ACC112 (cell line): ENCODE results near the gene CSNK1G3.
A peak's percentile ranks its signal among the peaks of the same experiment; 100 is the strongest.
"Not testable (repeated sequence)": the region's sequence is repeated elsewhere in the genome, so short reads cannot be mapped to it uniquely, and the experiment has no call there.

Source experiments
- H2AFZ ChIP-seq: fragments of 200-600 bp; sonication (generic); one replicate; pipeline ENCODE4 v1.6.0; 2017; ENCODE audit warnings: antibody characterized with exemption, low read length; ENCODE audit not compliant: unreplicated experiment
- H3K27ac ChIP-seq: fragments of 200-600 bp; sonication (generic); 2 replicates; pipeline ENCODE4 v1.5.1; 2014; ENCODE audit warnings: low read depth, mild to moderate bottlenecking, antibody characterized with exemption, low read length, moderate library complexity
- H3K27me3 ChIP-seq: fragments of 200-600 bp; sonication (generic); 2 replicates; pipeline ENCODE4 v1.6.1; 2014; ENCODE audit warnings: mild to moderate bottlenecking, antibody characterized with exemption, low read length, moderate library complexity, mixed read lengths; ENCODE audit not compliant: insufficient read depth
- H3K36me3 ChIP-seq: fragments of 200-600 bp; sonication (generic); 2 replicates; pipeline ENCODE4 v1.6.1; 2016; ENCODE audit warnings: mild to moderate bottlenecking, antibody characterized with exemption, low read length, moderate library complexity, mixed read lengths; ENCODE audit not compliant: insufficient read depth
- H3K4me1 ChIP-seq: fragments of 200-600 bp; sonication (generic); one replicate; pipeline ENCODE4 v1.6.1; 2016; ENCODE audit warnings: low read length, mixed read lengths; ENCODE audit not compliant: insufficient read depth, unreplicated experiment, control insufficient read depth
- H3K4me3 ChIP-seq: fragments of 200-600 bp; sonication (generic); 2 replicates; pipeline ENCODE4 v1.5.1; 2014; ENCODE audit warnings: mild to moderate bottlenecking, low read depth, low read length
- H3K79me2 ChIP-seq: fragments of 200-600 bp; sonication (generic); one replicate; pipeline ENCODE4 v1.6.0; 2016; ENCODE audit warnings: low read length; ENCODE audit not compliant: control insufficient read depth, unreplicated experiment, insufficient read depth

The CSNK1G3 gene

GRCh38 chr5:123486951-123487655, 24.9 kb upstream of the CSNK1G3 start:
- no peaks in the 10 kb centered on the region for H3K36me3 ChIP-seq

GRCh38 chr5:123490974-123491373, 21.0 kb upstream of the CSNK1G3 start:
- H2AFZ ChIP-seq, result no peak overlapping the region
- H3K27me3 ChIP-seq, result no peaks in the 10 kb centered on the region
- no peaks in the 10 kb centered on the region for H3K79me2 ChIP-seq
- no peak overlapping the region for H3K27ac ChIP-seq
- H3K4me3 ChIP-seq, result no peak overlapping the region
- no peaks in the 10 kb centered on the region for H3K36me3 ChIP-seq
- H3K4me1 ChIP-seq, result peaks cover 3% of the 10 kb centered on the region

More at GRCh38 chr5:123486951-123487655, 24.9 kb upstream of the CSNK1G3 start:
- H3K4me1 ChIP-seq, result peaks cover 20% of the 10 kb centered on the region
- H3K79me2 ChIP-seq, result no peaks in the 10 kb centered on the region
- no peaks in the 10 kb centered on the region for H3K27me3 ChIP-seq
- H2AFZ ChIP-seq, result peak overlapping the region; percentile 91
- no peak overlapping the region for H3K27ac ChIP-seq
- peak overlapping the region; percentile 10 for H3K4me3 ChIP-seq

- not testable (repeated sequence) for H3K4me1 ChIP-seq, H3K27me3 ChIP-seq, H3K79me2 ChIP-seq, H3K36me3 ChIP-seq, H3K4me3 ChIP-seq, H2AFZ ChIP-seq, H3K27ac ChIP-seq
Measured at GRCh38 chr5:123495211-123495610, 16.8 kb upstream of the CSNK1G3 start.

- H2AFZ ChIP-seq, result no peak overlapping the region
- no peaks in the 10 kb centered on the region for H3K79me2 ChIP-seq
- H3K27me3 ChIP-seq, result no peaks in the 10 kb centered on the region
- H3K4me1 ChIP-seq, result no peaks in the 10 kb centered on the region
- no peaks in the 10 kb centered on the region for H3K36me3 ChIP-seq
- no peak overlapping the region for H3K4me3 ChIP-seq
- H3K27ac ChIP-seq, result no peak overlapping the region
Measured at GRCh38 chr5:123496892-123497291, 15.1 kb upstream of the CSNK1G3 start.

- H2AFZ ChIP-seq, result no peak overlapping the region
- H3K4me1 ChIP-seq, result no peaks in the 10 kb centered on the region
- no peak overlapping the region for H3K4me3 ChIP-seq
- no peaks in the 10 kb centered on the region for H3K27me3 ChIP-seq
- H3K27ac ChIP-seq, result no peak overlapping the region
- H3K36me3 ChIP-seq, result no peaks in the 10 kb centered on the region
- no peaks in the 10 kb centered on the region for H3K79me2 ChIP-seq
Measured at GRCh38 chr5:123500471-123500870, 11.5 kb upstream of the CSNK1G3 start.

GRCh38 chr5:123502120-123502519, 9.9 kb upstream of the CSNK1G3 start:
- no peaks in the 10 kb centered on the region for H3K27me3 ChIP-seq
- no peaks in the 10 kb centered on the region for H3K36me3 ChIP-seq
- H3K4me3 ChIP-seq, result no peak overlapping the region
- H3K27ac ChIP-seq, result no peak overlapping the region
- H2AFZ ChIP-seq, result no peak overlapping the region
- H3K4me1 ChIP-seq, result no peaks in the 10 kb centered on the region
- no peaks in the 10 kb centered on the region for H3K79me2 ChIP-seq

GRCh38 chr5:123503299-123503698, 8.7 kb upstream of the CSNK1G3 start:
- Histone ChIP-seq H3K27me3 (no peaks in the 10 kb centered on the region), H3K4me1 (no peaks in the 10 kb centered on the region), H3K79me2 (no peaks in the 10 kb centered on the region), H3K27ac (no peak overlapping the region), H3K4me3 (no peak overlapping the region), H2AFZ (no peak overlapping the region), H3K36me3 (no peaks in the 10 kb centered on the region)

GRCh38 chr5:123505633-123506032, 6.3 kb upstream of the CSNK1G3 start:
- Histone ChIP-seq H3K36me3 (no peaks in the 10 kb centered on the region), H3K4me1 (no peaks in the 10 kb centered on the region), H3K79me2 (no peaks in the 10 kb centered on the region), H3K27ac (no peak overlapping the region), H2AFZ (no peak overlapping the region), H3K4me3 (no peak overlapping the region), H3K27me3 (no peaks in the 10 kb centered on the region)

- H3K27me3 ChIP-seq, result no peaks in the 10 kb centered on the region
- peaks cover 11% of the 10 kb centered on the region for H3K79me2 ChIP-seq
- no peak overlapping the region for H3K4me3 ChIP-seq
- no peaks in the 10 kb centered on the region for H3K4me1 ChIP-seq
- no peaks in the 10 kb centered on the region for H3K36me3 ChIP-seq
- H2AFZ ChIP-seq, result no peak overlapping the region
- H3K27ac ChIP-seq, result no peak overlapping the region
Measured at GRCh38 chr5:123508441-123508840, 3.5 kb upstream of the CSNK1G3 start.

GRCh38 chr5:123511290-123511647, 708 bp upstream of the CSNK1G3 start:
- H3K4me3 ChIP-seq, result peak overlapping the region; percentile 79
- peak overlapping the region; percentile 79 for H2AFZ ChIP-seq
- H3K27ac ChIP-seq, result peak overlapping the region; percentile 53
- H3K27me3 ChIP-seq, result no peaks in the 10 kb centered on the region
- peaks cover 39% of the 10 kb centered on the region for H3K79me2 ChIP-seq
- H3K4me1 ChIP-seq, result peaks cover 15% of the 10 kb centered on the region
- H3K36me3 ChIP-seq, result no peaks in the 10 kb centered on the region

GRCh38 chr5:123512611-123513461, 859 bp downstream of the CSNK1G3 start:
- Histone ChIP-seq H3K4me1 (peaks cover 15% of the 10 kb centered on the region), H2AFZ (peak overlapping the region; percentile 80), H3K4me3 (peak overlapping the region; percentile 79), H3K27me3 (no peaks in the 10 kb centered on the region), H3K79me2 (peaks cover 54% of the 10 kb centered on the region), H3K36me3 (no peaks in the 10 kb centered on the region), H3K27ac (peak overlapping the region; percentile 66; the same call in 1 of the 2 replicates)
